Stimulated activated naive CD8-positive, alpha-beta T cell treated with anti-CD3 and anti-CD28 coated beads, Interleukin-15, amount 100 ng/mL, for 72 hours (primary cell): ENCODE results near the gene SLC45A1.

Experiments
- ATAC-seq: fragments of 150-1000 bp; cut with Tn5 transposase; 2 replicates; pipeline ENCODE4 v1.10.0; 2021; ENCODE audit warnings: mild to moderate bottlenecking, moderate library complexity
- DNase-seq, 2 donors: peaks; one replicate each; pipeline ENCODE4 v3.0.0; 2021 to 2022
- H3K27ac Mint-ChIP-seq, 2 donors: one replicate each; pipeline ENCODE4 v1.8.0; 2022; ENCODE audit warnings: mild to moderate bottlenecking in 2 of 2, mixed read lengths in 2 of 2, moderate library complexity in 2 of 2
- H3K27me3 Mint-ChIP-seq: one replicate; pipeline ENCODE4 v1.8.0; 2022; ENCODE audit warnings: mixed read lengths
- H3K4me1 Mint-ChIP-seq: one replicate; pipeline ENCODE4 v1.8.0; 2022; ENCODE audit warnings: mild to moderate bottlenecking, mixed read lengths
- H3K4me3 Mint-ChIP-seq, 2 donors: one replicate each; pipeline ENCODE4 v1.8.0; 2022; ENCODE audit warnings: mild to moderate bottlenecking in 2 of 2, mixed read lengths in 2 of 2, moderate library complexity in 1 of 2
- H3K9me3 Mint-ChIP-seq, 2 donors: one replicate each; pipeline ENCODE4 v1.8.0; 2022; ENCODE audit warnings: mixed read lengths in 2 of 2

SLC45A1 gene

DNA sequence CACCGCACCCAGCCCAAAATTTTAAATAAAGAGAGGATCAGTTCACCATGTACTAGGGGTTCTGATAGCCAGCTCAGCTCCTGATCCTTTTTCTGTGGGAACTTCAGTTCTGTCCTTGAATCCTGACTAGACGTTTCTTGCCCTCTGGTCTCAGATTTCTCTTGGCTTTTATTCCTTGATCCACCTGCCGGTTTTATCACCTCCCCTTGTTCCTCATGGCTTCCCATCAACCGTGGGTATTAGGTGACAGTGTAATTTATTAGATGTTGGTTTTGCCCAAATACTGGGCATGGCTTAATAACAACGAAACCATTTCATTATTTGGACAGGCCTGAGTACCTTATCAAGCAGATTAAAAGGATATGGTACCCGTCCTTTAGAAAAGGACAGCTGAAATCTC lies 22.5 kb downstream of the SLC45A1 start:
- H3K27ac Mint-ChIP-seq, result no peak overlapping the region
- no peak overlapping the region for H3K4me3 Mint-ChIP-seq
- H3K27me3 Mint-ChIP-seq, result no peaks in the 10 kb centered on the region

DNA sequence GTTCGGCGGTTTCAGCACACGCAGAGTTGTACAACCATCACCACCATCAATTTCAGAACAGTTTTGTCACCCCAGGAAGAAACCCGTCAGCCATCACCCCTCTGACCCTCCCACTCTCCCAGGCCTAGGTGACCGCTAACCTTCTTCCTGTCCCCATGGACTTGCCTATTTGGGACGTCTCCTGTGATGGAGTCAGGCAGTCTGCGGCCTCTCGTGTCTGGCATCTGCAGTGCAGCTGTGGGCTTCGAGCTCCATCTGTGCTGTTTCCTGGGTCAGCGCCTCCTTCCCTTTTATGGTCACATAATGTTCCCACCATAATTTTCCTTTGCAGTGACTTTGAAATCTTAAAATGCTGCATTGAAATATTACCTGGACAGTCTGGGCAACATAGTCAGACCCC lies 24.4 kb downstream of the SLC45A1 start:
- no peaks in the 10 kb centered on the region for H3K9me3 Mint-ChIP-seq
- no peaks in the 10 kb centered on the region for H3K27me3 Mint-ChIP-seq
- ATAC-seq (no peak), DNase-seq (no peak)
- H3K4me1 Mint-ChIP-seq, result no peaks in the 10 kb centered on the region
- no peak overlapping the region for H3K27ac Mint-ChIP-seq
- H3K4me3 Mint-ChIP-seq, result no peak overlapping the region

More for the DNA sequence above, 22.5 kb downstream of the SLC45A1 start:
- DNase-seq (no peak), ATAC-seq (no peak)
- H3K9me3 Mint-ChIP-seq, result peaks cover 4 to 7% of the 10 kb centered on the region in 2 donors
- no peaks in the 10 kb centered on the region for H3K4me1 Mint-ChIP-seq

DNA sequence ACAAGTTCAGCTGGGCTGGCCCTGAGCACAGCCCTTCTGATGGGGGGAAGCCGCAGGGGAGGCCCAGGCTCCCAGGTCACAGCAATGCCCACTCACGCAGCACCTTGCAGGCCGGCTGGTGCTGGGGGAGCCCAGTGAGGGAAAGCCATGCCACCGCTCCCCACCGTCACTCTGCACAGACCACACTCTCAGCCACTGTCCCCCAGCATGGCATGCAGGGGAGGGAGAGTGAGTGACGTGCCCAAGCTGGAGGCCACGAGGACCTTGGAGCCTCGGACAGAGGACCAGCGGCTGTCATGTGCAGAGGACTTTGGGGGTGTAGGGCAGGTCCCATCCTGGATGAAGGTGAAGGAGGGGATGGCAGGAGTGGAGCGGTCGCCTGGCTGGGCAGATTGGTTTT lies 25.1 kb downstream of the SLC45A1 start:
- H3K27me3 Mint-ChIP-seq, result no peaks in the 10 kb centered on the region
- DNase-seq (no peak), ATAC-seq (no peak)
- H3K4me3 Mint-ChIP-seq, result no peak overlapping the region
- H3K9me3 Mint-ChIP-seq, result no peaks in the 10 kb centered on the region
- no peaks in the 10 kb centered on the region for H3K4me1 Mint-ChIP-seq
- no peak overlapping the region for H3K27ac Mint-ChIP-seq

DNA sequence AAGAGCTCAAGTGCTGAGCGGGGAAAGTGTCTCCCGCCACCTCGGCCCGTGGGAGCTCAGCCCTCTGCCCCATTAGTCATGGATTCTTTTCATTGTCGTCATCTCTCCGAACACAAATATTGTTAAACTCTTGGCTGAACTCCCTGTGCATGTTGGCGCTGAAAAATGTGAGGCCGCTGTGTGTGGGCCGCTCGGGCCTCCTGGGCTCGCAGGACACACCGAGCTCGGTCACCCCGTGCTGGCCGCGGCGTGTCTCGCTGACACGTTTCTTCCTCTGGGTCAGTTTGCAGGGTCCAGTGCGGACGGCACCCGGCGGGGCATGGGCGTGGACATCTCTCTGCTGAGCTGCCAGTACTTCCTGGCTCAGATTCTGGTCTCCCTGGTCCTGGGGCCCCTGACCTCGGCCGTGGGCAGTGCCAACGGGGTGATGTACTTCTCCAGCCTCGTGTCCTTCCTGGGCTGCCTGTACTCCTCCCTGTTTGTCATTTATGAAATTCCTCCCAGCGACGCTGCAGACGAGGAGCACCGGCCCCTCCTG lies 25.6 kb downstream of the SLC45A1 start:
- no peak overlapping the region for H3K4me3 Mint-ChIP-seq
- H3K27ac Mint-ChIP-seq, result no peak overlapping the region
- ATAC-seq (no peak), DNase-seq (no peak)
- H3K27me3 Mint-ChIP-seq, result peaks cover 3% of the 10 kb centered on the region
- H3K4me1 Mint-ChIP-seq, result no peaks in the 10 kb centered on the region
- H3K9me3 Mint-ChIP-seq, result no peaks in the 10 kb centered on the region

DNA sequence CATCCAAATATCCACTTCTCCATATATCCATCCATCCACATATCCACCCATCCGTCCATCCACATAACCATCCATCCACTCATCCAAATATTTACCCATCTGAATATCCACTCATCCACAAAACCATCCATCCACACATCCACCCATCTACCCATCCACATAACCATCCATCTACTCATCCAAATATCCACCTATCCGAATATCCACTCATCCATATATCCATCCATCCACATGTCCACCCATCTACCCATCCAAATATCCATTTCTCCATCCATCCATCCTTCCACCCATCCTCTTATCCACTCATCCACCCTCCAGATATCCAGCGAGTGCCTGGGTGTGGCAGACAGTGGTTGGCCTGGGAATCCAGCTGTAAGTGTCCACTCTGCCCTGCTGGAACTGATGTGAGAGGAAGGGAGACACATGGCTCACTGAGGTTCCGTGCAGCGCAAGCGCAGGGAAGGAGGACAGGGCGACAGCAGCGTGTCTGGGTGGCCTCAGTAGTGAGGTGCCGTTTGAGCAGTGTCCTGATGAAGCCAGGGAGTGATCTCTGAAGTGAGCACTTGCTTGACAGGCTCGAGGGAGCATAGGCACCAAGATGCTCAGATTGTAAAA lies 27.1 kb downstream of the SLC45A1 start:
- ATAC-seq (no peak), DNase-seq (no peak)
- Mint-ChIP-seq H3K9me3 (no peaks in the 10 kb centered on the region), H3K27ac (no peak overlapping the region), H3K4me3 (no peak overlapping the region), H3K27me3 (peaks cover 11% of the 10 kb centered on the region), H3K4me1 (peaks cover 6% of the 10 kb centered on the region)

DNA sequence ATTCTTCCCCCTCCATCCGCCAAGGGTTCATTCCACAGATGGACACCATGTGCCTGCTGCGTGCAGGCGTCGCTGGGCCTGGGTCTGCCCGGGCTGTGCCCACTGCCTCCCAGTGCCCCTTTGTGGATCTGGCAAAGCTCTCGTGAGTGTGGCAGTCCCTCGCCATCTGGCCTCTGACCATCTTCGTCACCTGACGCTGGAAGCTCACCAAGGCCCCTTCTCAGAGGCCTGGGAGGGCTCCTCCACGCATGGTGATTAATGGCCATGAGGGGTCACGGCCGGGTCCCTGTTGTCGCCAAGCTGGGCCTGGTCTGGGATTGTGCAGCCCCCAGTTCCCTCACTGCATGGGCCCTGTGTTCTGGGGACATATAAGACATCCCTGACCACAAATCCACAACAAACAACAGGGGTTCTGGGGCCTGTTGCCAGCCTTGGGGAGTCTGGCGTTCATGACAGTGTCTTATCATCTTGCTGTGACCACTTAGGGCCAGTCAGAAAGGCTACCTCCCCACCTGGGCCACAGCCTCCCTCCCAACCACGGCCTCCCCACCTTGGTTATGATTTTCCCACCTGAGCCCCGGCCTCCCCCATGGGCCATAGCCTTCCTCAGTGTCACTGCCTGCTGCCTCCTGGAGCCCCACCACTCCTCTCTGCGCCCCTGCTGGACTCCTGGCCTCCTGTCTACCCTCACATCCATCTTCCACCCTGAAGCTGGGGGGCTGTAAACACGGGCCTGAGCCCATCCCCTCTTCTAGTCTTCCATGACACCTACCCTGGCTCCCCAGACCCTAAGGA lies 27.9 kb downstream of the SLC45A1 start:
- Mint-ChIP-seq H3K4me1 (peaks cover 6% of the 10 kb centered on the region), H3K9me3 (no peaks in the 10 kb centered on the region), H3K4me3 (no peak overlapping the region), H3K27ac (peak overlapping the region in 1 of 2 donors; percentile 19), H3K27me3 (peaks cover 11% of the 10 kb centered on the region)
- ATAC-seq (no peak), DNase-seq (no peak)

DNA sequence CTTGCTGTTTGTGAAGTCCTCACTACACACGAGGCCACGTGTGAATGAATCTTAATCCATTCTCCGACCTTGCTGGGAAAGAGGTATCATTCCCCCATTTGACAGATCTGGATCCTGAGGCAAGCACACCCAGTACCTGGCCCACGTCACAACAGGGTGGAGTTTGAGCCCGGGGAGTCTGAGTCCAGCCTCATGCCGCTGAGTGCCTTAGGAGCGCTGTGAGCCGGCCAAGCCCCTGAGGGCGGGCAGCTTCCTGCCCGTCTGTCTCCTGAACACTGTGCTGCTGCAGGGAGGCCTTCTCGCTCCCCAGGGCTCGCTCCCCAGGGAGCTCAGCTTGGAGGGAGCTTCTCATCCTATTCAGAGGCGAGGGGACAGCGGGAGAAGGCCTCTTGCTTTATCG lies 29.7 kb downstream of the SLC45A1 start:
- Mint-ChIP-seq H3K27ac (peak overlapping the region in 1 of 2 donors; percentile 37), H3K4me1 (peaks cover 6% of the 10 kb centered on the region), H3K4me3 (no peak overlapping the region), H3K27me3 (peaks cover 11% of the 10 kb centered on the region), H3K9me3 (no peaks in the 10 kb centered on the region)
- ATAC-seq (no peak), DNase-seq (no peak)

DNA sequence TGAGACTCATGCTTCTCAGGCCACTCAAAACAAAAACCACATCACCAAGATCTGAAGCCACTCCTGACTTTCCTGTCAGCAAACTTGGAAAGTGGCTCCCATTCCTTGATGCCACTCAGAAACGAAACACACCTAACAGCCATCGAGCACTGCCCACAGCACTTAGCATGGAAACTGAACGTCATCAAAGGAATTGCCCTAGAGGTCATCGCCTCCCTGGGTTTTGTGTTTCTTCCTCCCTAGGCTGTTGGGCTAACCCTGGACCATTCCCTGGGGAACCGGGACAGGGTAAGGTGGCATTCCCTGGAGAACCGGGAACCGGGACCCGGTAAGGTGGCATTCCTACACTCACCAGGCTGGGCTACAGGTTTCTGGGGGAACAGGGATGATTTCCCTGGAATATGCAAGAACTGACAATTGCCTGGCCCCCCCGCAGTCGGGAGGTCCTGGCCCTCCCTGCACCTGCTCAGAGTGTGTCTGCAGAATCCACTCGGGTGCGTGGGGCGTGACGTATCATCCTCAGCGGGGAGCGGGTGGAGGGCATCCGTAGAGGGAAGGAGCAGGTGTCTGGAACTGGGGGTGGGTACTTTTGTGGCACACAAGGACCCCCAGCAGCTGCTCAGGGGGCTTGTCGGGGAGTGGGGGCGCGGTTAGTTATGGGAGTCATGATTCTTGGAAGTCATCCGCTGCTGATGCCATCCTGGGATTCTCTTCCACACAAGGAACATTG lies 30.3 kb downstream of the SLC45A1 start:
- H3K27me3 Mint-ChIP-seq, result peaks cover 11% of the 10 kb centered on the region
- ATAC-seq (no peak), DNase-seq (no peak)
- H3K4me3 Mint-ChIP-seq, result no peak overlapping the region
- peaks cover 6% of the 10 kb centered on the region for H3K4me1 Mint-ChIP-seq
- H3K9me3 Mint-ChIP-seq, result no peaks in the 10 kb centered on the region
- peak overlapping the region in 1 of 2 donors; percentile 81 for H3K27ac Mint-ChIP-seq

DNA sequence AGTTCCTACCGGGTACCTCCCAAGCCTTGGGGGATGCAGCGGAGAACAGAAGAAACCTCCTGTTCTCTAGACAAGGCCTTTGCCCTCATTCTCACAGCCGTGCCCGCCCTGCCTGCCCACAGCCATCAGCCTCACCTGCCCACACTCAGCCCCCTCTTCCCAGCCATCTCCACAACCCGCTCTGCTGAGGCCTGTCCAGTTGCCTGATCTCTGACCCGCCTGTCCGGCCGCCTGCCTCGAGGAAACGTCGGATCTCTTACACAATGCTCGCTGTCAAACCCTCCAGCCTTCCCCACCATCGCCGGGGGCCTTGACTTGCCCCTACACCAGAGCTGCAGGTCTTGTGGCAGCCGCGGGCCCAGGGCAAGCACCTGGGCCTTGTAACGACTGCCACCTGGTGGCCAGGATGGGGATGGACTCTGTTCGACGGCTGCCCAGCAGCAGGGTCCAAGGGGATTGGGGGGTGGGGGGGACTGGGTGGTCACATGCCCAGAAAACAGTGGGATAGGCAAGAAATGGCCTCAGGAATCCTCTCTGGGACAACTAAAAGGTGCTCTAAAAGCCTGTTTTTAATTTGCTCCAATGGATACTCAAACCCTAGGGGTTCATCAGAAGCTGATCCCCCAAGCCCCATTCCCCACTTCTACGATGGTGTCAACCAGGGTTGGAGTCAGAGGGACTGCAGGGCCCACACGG lies 31.0 kb downstream of the SLC45A1 start:
- ATAC-seq (peak; percentile 75), DNase-seq (peak; percentile 66 to 71)
- peaks cover 11% of the 10 kb centered on the region for H3K27me3 Mint-ChIP-seq
- H3K9me3 Mint-ChIP-seq, result no peaks in the 10 kb centered on the region
- H3K4me1 Mint-ChIP-seq, result peaks cover 6% of the 10 kb centered on the region
- peak overlapping the region in 1 of 2 donors; percentile 2 for H3K4me3 Mint-ChIP-seq
- H3K27ac Mint-ChIP-seq, result peak overlapping the region in 1 of 2 donors; percentile 79

DNA sequence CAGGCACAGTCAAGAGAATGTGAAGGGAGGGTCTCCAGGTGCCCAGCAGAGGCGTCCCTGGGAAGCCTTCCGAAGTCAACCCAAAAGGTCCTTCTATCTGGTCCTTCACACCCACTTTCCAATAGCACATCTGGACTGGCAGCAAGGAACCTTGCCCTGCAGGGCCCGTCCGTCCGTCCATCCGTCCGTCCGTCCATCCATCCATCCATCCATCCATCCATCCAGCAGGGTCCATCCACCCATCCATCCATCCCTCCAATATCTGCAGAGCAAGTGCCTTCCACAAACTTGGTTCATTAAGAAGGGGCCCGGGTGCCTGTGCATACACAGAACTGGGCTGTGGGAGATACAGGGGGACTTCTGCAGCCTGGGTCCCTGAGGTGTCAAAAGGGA lies 31.6 kb downstream of the SLC45A1 start:
- Mint-ChIP-seq H3K4me3 (no peak overlapping the region), H3K27me3 (peaks cover 11% of the 10 kb centered on the region), H3K4me1 (peaks cover 6% of the 10 kb centered on the region), H3K9me3 (no peaks in the 10 kb centered on the region), H3K27ac (peak overlapping the region in 1 of 2 donors; percentile 20)
- DNase-seq, result no peak
- ATAC-seq, result no peak

DNA sequence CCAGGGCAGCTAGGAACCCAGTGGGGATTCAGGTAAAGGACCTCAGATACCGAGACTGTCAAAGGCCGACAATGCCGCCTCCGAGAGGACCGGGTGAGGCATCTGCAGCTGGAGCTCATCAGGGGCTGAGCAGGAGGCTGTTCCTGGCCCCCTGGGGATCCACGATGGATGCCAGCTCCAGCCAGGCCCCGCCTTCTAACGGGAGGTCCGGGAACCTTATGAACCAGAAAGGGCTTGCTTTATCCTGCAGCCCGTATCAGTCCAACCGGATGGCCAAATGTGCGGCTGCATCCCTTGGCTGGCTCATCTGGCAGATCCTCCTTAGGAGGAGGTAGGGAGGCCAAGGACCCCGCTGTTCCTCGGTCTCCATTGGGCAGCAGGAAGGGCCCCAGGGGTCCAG lies 32.0 kb downstream of the SLC45A1 start:
- Mint-ChIP-seq H3K4me3 (no peak overlapping the region), H3K4me1 (peaks cover 6% of the 10 kb centered on the region), H3K27me3 (peaks cover 11% of the 10 kb centered on the region)

DNA sequence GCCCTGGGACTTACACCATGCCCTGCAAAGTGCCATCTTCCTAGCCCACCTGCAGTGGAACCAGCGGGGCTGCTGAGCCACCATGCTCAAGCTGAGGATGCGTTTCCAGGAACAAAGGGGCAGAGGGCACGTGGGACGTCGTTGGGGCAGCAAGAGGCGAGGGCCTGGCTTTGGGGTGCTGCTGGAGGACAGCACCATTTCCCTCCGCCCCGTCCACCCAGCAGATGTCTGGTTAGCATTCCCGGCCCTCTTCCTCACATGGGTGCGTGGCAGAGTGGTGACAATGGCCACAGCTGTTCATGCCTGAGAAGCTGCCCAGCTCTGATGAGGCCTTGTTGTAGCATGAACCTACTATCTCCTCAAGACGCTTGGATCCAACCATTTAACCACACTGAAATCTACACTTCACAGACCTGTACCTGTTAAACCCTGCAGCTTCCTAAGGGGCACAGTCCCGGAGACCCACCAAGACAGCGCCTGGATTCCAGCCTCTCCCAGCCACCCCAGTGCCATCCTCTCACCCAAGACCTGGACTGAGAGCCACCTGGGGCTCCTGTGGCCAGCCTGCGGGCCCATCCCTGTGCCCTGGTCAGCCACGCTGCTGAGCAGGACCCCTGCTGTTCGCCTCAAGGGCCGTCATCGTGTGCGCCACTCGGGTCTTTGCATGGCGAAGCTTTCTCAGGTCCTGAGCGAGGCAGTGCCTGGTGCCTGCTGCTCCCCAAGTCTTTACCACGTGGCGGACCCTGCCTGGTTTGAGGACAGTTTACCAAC lies 33.2 kb downstream of the SLC45A1 start:
- H3K27me3 Mint-ChIP-seq, result peaks cover 11% of the 10 kb centered on the region
- H3K9me3 Mint-ChIP-seq, result no peaks in the 10 kb centered on the region
- H3K4me3 Mint-ChIP-seq, result no peak overlapping the region
- peak overlapping the region in 1 of 2 donors; percentile 63 for H3K27ac Mint-ChIP-seq
- no peak for DNase-seq
- peaks cover 6% of the 10 kb centered on the region for H3K4me1 Mint-ChIP-seq
- no peak for ATAC-seq

More for the DNA sequence above, 32.0 kb downstream of the SLC45A1 start:
- Mint-ChIP-seq H3K27ac (no peak overlapping the region), H3K9me3 (no peaks in the 10 kb centered on the region)
- no peak for DNase-seq
- no peak for ATAC-seq

DNA sequence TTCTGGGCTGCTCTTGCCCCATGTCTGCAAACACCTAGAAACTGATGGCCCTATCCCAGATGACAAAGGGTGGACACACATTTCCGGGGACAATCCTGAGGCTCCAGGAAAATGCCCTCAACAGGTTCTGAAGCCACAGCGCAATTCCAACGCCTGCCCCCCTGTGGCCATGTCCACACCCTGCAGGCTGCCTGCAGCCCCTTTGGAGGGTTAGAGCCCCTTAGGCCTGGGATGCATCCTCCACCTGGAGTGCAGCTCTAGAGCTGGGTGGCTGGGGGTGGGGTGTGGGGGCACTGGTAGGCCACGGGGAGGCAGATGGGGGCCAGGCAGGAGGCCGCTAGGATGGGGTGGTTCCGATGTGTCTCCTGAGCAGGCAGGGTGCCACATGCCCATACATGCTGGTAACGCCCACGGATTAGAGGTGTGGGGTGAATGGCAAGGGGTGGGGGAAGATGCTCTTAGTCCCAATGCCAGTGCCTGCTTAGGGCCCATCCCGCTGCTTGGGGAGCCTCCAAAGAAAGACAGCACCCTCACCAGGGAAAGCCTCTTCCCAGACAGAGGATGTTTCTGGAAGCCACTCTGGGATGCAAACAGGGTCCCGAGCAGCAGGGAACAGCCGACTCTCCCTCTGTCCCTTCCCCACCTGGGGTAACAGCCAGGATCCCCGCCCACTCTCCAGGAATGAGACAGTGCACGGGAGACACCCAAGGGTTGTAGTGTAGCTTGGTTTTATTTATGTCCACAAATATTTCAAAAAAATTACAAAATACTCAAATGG lies 34.0 kb downstream of the SLC45A1 start:
- Mint-ChIP-seq H3K4me1 (peaks cover 6% of the 10 kb centered on the region), H3K27me3 (peaks cover 11% of the 10 kb centered on the region), H3K27ac (no peak overlapping the region), H3K9me3 (no peaks in the 10 kb centered on the region), H3K4me3 (no peak overlapping the region)
- peak; percentile 29 for ATAC-seq
- DNase-seq, result no peak

DNA sequence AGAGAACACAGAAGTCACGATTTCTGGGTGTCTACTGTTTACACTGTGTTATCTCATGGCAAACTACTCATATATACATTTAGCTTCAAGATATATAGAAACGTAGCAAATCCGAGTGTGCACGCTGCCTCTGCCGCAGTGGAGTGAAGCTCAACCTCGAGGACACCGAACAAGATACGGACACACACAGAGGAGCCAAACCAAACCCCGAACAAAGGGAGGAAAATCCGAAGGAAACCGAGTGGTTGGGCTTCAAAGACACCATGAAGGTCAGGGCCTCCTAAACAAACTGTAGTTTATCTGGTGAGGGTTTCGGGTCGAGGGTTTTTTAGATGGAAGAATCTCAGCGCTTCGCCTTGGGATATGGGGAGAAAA lies 34.5 kb downstream of the SLC45A1 start:
- H3K4me3 Mint-ChIP-seq, result no peak overlapping the region
- no peaks in the 10 kb centered on the region for H3K9me3 Mint-ChIP-seq
- DNase-seq, result no peak
- H3K27me3 Mint-ChIP-seq, result peaks cover 11% of the 10 kb centered on the region
- H3K27ac Mint-ChIP-seq, result peak overlapping the region in 1 of 2 donors; percentile 25
- ATAC-seq, result no peak
- H3K4me1 Mint-ChIP-seq, result peaks cover 6% of the 10 kb centered on the region
